Muscle of leg (tissue), 11 donors: ENCODE results near the gene ADGRG6. TPM values are rescaled to one million over a fixed set of nuclear protein-coding genes. Genes with fewer than 3 reads are reported as not detected.

ENCODE experiments used
- DNase-seq: peaks from one replicate; pipeline ENCODE4 v3.0.0; 2013
- H3K27ac ChIP-seq: one replicate; pipeline ENCODE4 v1.5.1; 2013; ENCODE audit warnings: mild to moderate bottlenecking, low read length, control low read depth
- H3K27me3 ChIP-seq: one replicate; pipeline ENCODE4 v1.6.1; 2013; ENCODE audit warnings: low read length; ENCODE audit not compliant: control insufficient read depth, insufficient read depth
- H3K36me3 ChIP-seq: one replicate; pipeline ENCODE4 v1.6.1; 2013; ENCODE audit warnings: low read length; ENCODE audit not compliant: control insufficient read depth, insufficient read depth
- H3K4me1 ChIP-seq: one replicate; pipeline ENCODE4 v1.6.1; 2013; ENCODE audit warnings: low read length; ENCODE audit not compliant: control insufficient read depth, insufficient read depth
- H3K4me3 ChIP-seq: one replicate; pipeline ENCODE4 v1.5.1; 2013; ENCODE audit warnings: low read length, control low read depth
- H3K9me3 ChIP-seq: replicated peaks from 2 replicates; pipeline ENCODE4 v1.6.1; 2013; ENCODE audit warnings: low read depth, low read length; ENCODE audit not compliant: control insufficient read depth
- WGBS: methylation state at CpG from one replicate; pipeline ENCODE4 v1.1.5; 2013; ENCODE audit warnings: missing lambda C conversion rate; ENCODE audit not compliant: insufficient coverage; 5-methylcytosine and 5-hydroxymethylcytosine counted together
- polyA plus RNA-seq, 8 donors: library from polyadenylated mRNA; unstranded; fragments of 120-200 nt; gene quantifications; one replicate each; pipeline versions ENCODE4 v1.2.1 to v1.2.3, GENCODE V29; 2013; ENCODE audit warnings: inconsistent platforms in 1 of 8, low replicate concordance in 1 of 8; ENCODE audit not compliant: insufficient read length in 8 of 8, insufficient read depth in 1 of 8
- total RNA-seq: library from RNA; stranded (reverse); fragments of 120-200 nt; gene quantifications from one replicate; pipeline ENCODE4 v1.2.4, GENCODE V29; 2013

Gene ADGRG6
- total and polyA plus RNA-seq, 9 donors: 6.2 to 13.9 (median 10.1) TPM

- H3K4me3 ChIP-seq: no peak overlapping the region
- H3K27ac ChIP-seq: no peak overlapping the region
- H3K9me3 ChIP-seq: no peaks in the 10 kb centered on the region
- WGBS: no CpG with 5 or more reads among the region's 4 CpGs
- peak; percentile 35 for DNase-seq
- no peaks in the 10 kb centered on the region for H3K27me3 ChIP-seq
- H3K4me1 ChIP-seq: peaks cover 4% of the 10 kb centered on the region
- no peaks in the 10 kb centered on the region for H3K36me3 ChIP-seq
Measured at GRCh38 chr6:142380626-142381025, 78.8 kb downstream of the ADGRG6 start.

- no peaks in the 10 kb centered on the region for H3K36me3 ChIP-seq
- no peaks in the 10 kb centered on the region for H3K27me3 ChIP-seq
- WGBS: no CpG with 5 or more reads among the region's 2 CpGs
- no peak overlapping the region for H3K4me3 ChIP-seq
- H3K4me1 ChIP-seq: peaks cover 4% of the 10 kb centered on the region
- H3K9me3 ChIP-seq: no peaks in the 10 kb centered on the region
- DNase-seq: no peak
- no peak overlapping the region for H3K27ac ChIP-seq
Measured at GRCh38 chr6:142381181-142381580, 79.4 kb downstream of the ADGRG6 start.

- Histone ChIP-seq H3K27me3 (no peaks in the 10 kb centered on the region), H3K9me3 (no peaks in the 10 kb centered on the region), H3K27ac (no peak overlapping the region), H3K4me1 (peaks cover 4% of the 10 kb centered on the region), H3K4me3 (no peak overlapping the region), H3K36me3 (no peaks in the 10 kb centered on the region)
- WGBS: no CpG with 5 or more reads among the region's 5 CpGs
- DNase-seq: no peak
Measured at GRCh38 chr6:142381845-142382378, 80.1 kb downstream of the ADGRG6 start.

GRCh38 chr6:142384519-142385254 lies 82.9 kb downstream of the ADGRG6 start:
- peak; percentile 85 for DNase-seq
- H3K27ac ChIP-seq: peak overlapping the region; percentile 33
- WGBS: no CpG with 5 or more reads among the region's 4 CpGs

GRCh38 chr6:142385352-142385751 lies 83.5 kb downstream of the ADGRG6 start:
- H3K27me3 ChIP-seq: no peaks in the 10 kb centered on the region
- no peaks in the 10 kb centered on the region for H3K36me3 ChIP-seq
- no peak overlapping the region for H3K4me3 ChIP-seq
- DNase-seq: no peak
- no CpG with 5 or more reads among the region's 2 CpGs for WGBS
- peak overlapping the region; percentile 33 for H3K27ac ChIP-seq
- H3K9me3 ChIP-seq: no peaks in the 10 kb centered on the region
- no peaks in the 10 kb centered on the region for H3K4me1 ChIP-seq

More at GRCh38 chr6:142384519-142385254, 82.9 kb downstream of the ADGRG6 start:
- no peak overlapping the region for H3K4me3 ChIP-seq
- no peaks in the 10 kb centered on the region for H3K9me3 ChIP-seq
- H3K27me3 ChIP-seq: no peaks in the 10 kb centered on the region
- no peaks in the 10 kb centered on the region for H3K4me1 ChIP-seq
- no peaks in the 10 kb centered on the region for H3K36me3 ChIP-seq

GRCh38 chr6:142386657-142387056 lies 84.8 kb downstream of the ADGRG6 start:
- no peak overlapping the region for H3K4me3 ChIP-seq
- DNase-seq: no peak
- H3K27me3 ChIP-seq: no peaks in the 10 kb centered on the region
- no peaks in the 10 kb centered on the region for H3K4me1 ChIP-seq
- WGBS: 100% methylated on average over 1 of the region's 4 CpGs
- no peaks in the 10 kb centered on the region for H3K36me3 ChIP-seq
- H3K27ac ChIP-seq: no peak overlapping the region
- no peaks in the 10 kb centered on the region for H3K9me3 ChIP-seq

GRCh38 chr6:142387997-142388815 lies 86.4 kb downstream of the ADGRG6 start:
- DNase-seq: peak; percentile 76
- Histone ChIP-seq H3K4me1 (no peaks in the 10 kb centered on the region), H3K27me3 (no peaks in the 10 kb centered on the region), H3K27ac (no peak overlapping the region), H3K9me3 (no peaks in the 10 kb centered on the region), H3K4me3 (no peak overlapping the region), H3K36me3 (no peaks in the 10 kb centered on the region)
- WGBS: no CpG with 5 or more reads among the region's 4 CpGs

- Histone ChIP-seq H3K4me1 (no peaks in the 10 kb centered on the region), H3K27ac (no peak overlapping the region), H3K27me3 (no peaks in the 10 kb centered on the region), H3K4me3 (no peak overlapping the region), H3K36me3 (no peaks in the 10 kb centered on the region), H3K9me3 (no peaks in the 10 kb centered on the region)
- DNase-seq: no peak
- no CpG with 5 or more reads among the region's 3 CpGs for WGBS
Measured at GRCh38 chr6:142395266-142395665, 93.5 kb downstream of the ADGRG6 start.

- Histone ChIP-seq H3K27me3 (no peaks in the 10 kb centered on the region), H3K4me3 (no peak overlapping the region), H3K4me1 (no peaks in the 10 kb centered on the region), H3K36me3 (no peaks in the 10 kb centered on the region), H3K27ac (no peak overlapping the region), H3K9me3 (no peaks in the 10 kb centered on the region)
- DNase-seq: no peak
- no CpG with 5 or more reads among the region's 1 CpG for WGBS
Measured at GRCh38 chr6:142395768-142396231, 94.0 kb downstream of the ADGRG6 start.

GRCh38 chr6:142398353-142398752 lies 96.5 kb downstream of the ADGRG6 start:
- Histone ChIP-seq H3K9me3 (no peaks in the 10 kb centered on the region), H3K27me3 (no peaks in the 10 kb centered on the region), H3K4me1 (no peaks in the 10 kb centered on the region), H3K4me3 (no peak overlapping the region), H3K36me3 (no peaks in the 10 kb centered on the region), H3K27ac (no peak overlapping the region)
- WGBS: 77% methylated on average over 2 of the region's 4 CpGs
- DNase-seq: no peak
